Tibial artery (tissue), 4 donors: Measurements from ENCODE around the gene KCNH3.
"Not testable (repeated sequence)": the region's sequence is repeated elsewhere in the genome, so short reads cannot be mapped to it uniquely, and the experiment has no call there.

ENCODE experiments used
- DNase-seq, 2 donors: peaks; one replicate each; pipeline ENCODE4 v3.0.0-alpha.2; 2019
- H3K27ac ChIP-seq, 2 donors: fragments of 200-600 bp; sonication (generic) in 1 of 2; 1 replicate in 1 of 2; 2 replicates in 1 of 2; pipeline ENCODE4 v1.5.1; 2018 to 2019; ENCODE audit warnings: mild to moderate bottlenecking in 1 of 2
- H3K27me3 ChIP-seq, 2 donors: fragments of 200-600 bp; sonication (generic) in 1 of 2; one replicate each; pipeline versions ENCODE4 v1.5.1 to v1.6.0; 2016 to 2019
- H3K36me3 ChIP-seq, 3 donors: fragments of 200-600 bp; sonication (generic) in 2 of 3; one replicate each; pipeline ENCODE4 v1.5.1; 2016 to 2019; ENCODE audit warnings: mild to moderate bottlenecking in 2 of 3
- H3K4me1 ChIP-seq, 4 donors: fragments of 200-600 bp; sonication (generic) in 2 of 4; 1 replicate in 3 of 4; 2 replicates in 1 of 4; pipeline ENCODE4 v1.5.1; 2016 to 2019
- H3K4me3 ChIP-seq, 2 donors: fragments of 200-600 bp; sonication (generic) in 1 of 2; 1 replicate in 1 of 2; 2 replicates in 1 of 2; pipeline ENCODE4 v1.5.1; 2018 to 2019; ENCODE audit warnings: mild to moderate bottlenecking in 2 of 2
- H3K9me3 ChIP-seq, 3 donors: fragments of 200-600 bp; sonication (generic) in 1 of 3; one replicate each; pipeline ENCODE4 v1.5.1; 2016 to 2019
- intact Hi-C: fragments of 100-400 bp; cut with DNase I; formaldehyde crosslinking; loops from one replicate; pipeline ENCODE4 v1.15.0; 2023; ENCODE audit warnings: low total_unique reads
- TF ChIP-seq, protein P1 (sequence below), 2 experiments: fragments of 200-600 bp in 1 of 2; fragments of 450-650 bp in 1 of 2; IDR thresholded peaks; one replicate each; pipeline ENCODE4 v1.5.1; 2017 to 2019; ENCODE audit warnings: antibody characterized with exemption in 2 of 2, mild to moderate bottlenecking in 1 of 2, moderate library complexity in 1 of 2

KCNH3 gene

DNA sequence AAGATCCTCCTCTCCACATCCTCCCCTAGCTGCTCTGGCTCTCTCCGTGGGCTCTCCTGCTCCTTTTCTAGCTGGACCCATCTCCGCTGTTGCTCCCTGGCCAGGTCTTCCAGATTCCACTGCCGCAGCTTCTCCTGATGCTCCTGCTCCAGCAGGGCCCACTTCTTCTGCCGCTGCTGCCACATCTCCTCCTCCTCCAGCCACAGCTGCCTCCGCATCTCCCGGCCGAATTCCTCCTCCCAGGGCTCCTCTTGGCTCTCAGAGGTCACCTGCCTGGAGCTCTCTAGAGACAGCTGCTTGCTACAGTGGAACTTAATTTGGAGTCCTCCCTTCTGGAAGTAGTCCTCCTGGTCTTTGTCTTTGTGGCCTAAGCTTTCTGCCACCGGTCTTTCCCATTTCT lies 61.1 kb downstream of the KCNH3 start:
- peaks cover 0 to 8% (median 0%) of the 10 kb centered on the region in 3 donors for H3K36me3 ChIP-seq
- H3K4me1 ChIP-seq, result no peaks in the 10 kb centered on the region
- TF ChIP-seq, protein P1, sequence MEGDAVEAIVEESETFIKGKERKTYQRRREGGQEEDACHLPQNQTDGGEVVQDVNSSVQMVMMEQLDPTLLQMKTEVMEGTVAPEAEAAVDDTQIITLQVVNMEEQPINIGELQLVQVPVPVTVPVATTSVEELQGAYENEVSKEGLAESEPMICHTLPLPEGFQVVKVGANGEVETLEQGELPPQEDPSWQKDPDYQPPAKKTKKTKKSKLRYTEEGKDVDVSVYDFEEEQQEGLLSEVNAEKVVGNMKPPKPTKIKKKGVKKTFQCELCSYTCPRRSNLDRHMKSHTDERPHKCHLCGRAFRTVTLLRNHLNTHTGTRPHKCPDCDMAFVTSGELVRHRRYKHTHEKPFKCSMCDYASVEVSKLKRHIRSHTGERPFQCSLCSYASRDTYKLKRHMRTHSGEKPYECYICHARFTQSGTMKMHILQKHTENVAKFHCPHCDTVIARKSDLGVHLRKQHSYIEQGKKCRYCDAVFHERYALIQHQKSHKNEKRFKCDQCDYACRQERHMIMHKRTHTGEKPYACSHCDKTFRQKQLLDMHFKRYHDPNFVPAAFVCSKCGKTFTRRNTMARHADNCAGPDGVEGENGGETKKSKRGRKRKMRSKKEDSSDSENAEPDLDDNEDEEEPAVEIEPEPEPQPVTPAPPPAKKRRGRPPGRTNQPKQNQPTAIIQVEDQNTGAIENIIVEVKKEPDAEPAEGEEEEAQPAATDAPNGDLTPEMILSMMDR (IDR thresholded peaks at IDR 0.05), result no peak
- H3K27me3 ChIP-seq, result no peaks in the 10 kb centered on the region
- intact Hi-C loops, result no loop called here
- no peak overlapping the region for H3K4me3 ChIP-seq
- H3K27ac ChIP-seq, result no peak overlapping the region
- H3K9me3 ChIP-seq, result no peaks in the 10 kb centered on the region
- no peak for DNase-seq

- Histone ChIP-seq H3K36me3 (no peaks in the 10 kb centered on the region), H3K4me1 (peaks cover 0 to 4% (median 0%) of the 10 kb centered on the region in 4 donors), H3K9me3 (no peaks in the 10 kb centered on the region), H3K4me3 (no peak overlapping the region), H3K27ac (no peak overlapping the region), H3K27me3 (no peaks in the 10 kb centered on the region)
- no peak for DNase-seq
- intact Hi-C loops, result no loop called here
- TF ChIP-seq, protein P1 (IDR thresholded peaks at IDR 0.05), result no peak
Measured at GRCh38 chr12:49603721-49604120, 64.9 kb downstream of the KCNH3 start.

- peaks cover 0 to 4% (median 0%) of the 10 kb centered on the region in 4 donors for H3K4me1 ChIP-seq
- intact Hi-C loops, result no loop called here
- H3K4me3 ChIP-seq, result no peak overlapping the region
- no peak overlapping the region for H3K27ac ChIP-seq
- no peaks in the 10 kb centered on the region for H3K27me3 ChIP-seq
- no peaks in the 10 kb centered on the region for H3K36me3 ChIP-seq
- no peaks in the 10 kb centered on the region for H3K9me3 ChIP-seq
- DNase-seq, result no peak
- TF ChIP-seq, protein P1 (IDR thresholded peaks at IDR 0.05), result no peak
Measured at GRCh38 chr12:49604856-49605255, 66.0 kb downstream of the KCNH3 start.

DNA sequence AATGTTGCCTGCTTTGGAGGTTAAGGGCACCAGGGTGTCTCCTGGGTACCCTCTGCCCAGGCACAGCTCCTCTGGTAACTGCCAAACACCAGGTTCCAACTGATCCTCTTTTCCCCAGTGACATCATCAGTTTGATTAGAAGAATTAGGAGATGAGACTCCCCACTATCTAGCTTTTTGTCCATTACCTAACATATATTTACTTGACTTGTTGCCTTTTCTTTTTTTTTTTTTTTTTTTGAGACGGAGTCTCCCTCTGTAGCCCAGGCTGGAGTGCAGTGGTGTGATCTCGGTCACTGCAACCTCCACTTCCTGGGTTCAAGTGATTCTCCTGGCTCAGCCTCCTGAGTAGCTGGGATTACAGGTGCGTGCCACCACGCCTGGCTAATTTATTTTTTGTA lies 66.7 kb downstream of the KCNH3 start, which contains the start of gene FAM186B:
TSS of gene FAM186B (minus strand) at position 101 of the 400 bp plus-strand sequence. CDS start 162 bp downstream, outside the sequence.
- H3K4me3 ChIP-seq, DNase-seq, H3K36me3 ChIP-seq, H3K4me1 ChIP-seq, H3K9me3 ChIP-seq, H3K27ac ChIP-seq, H3K27me3 ChIP-seq, intact Hi-C loops: not testable (repeated sequence)
